ENCODE measurements around the gene GAB2.

- TF ChIP-seq POLR2AphosphoS5 (IDR thresholded peaks at IDR 0.05) (no peak), EP300 (IDR thresholded peaks at IDR 0.05) (no peak), POLR2A (IDR thresholded peaks at IDR 0.05) (no peak)
Measured at GRCh38 chr11:78420796-78421209, 3.2 kb upstream of the GAB2 start.
